Measurements from ENCODE around the gene SEMA3F.

SEMA3F gene

GRCh38 chr3:50139718-50140423 lies 15.3 kb upstream of the SEMA3F start:
- TF ChIP-seq CTCF (conservative IDR thresholded peaks at IDR 0.05; ENCODE audit: low read length) = no peak
- no peak for DNase-seq (ENCODE audit: low read depth)
- H3K4me3 ChIP-seq (ENCODE audit: low read length) = no peak overlapping the region

GRCh38 chr3:50140990-50141389 lies 14.1 kb upstream of the SEMA3F start:
- no peak overlapping the region for H3K4me3 ChIP-seq (ENCODE audit: low read length)
- TF ChIP-seq CTCF (conservative IDR thresholded peaks at IDR 0.05; ENCODE audit: low read length) = no peak
- no peak for DNase-seq (ENCODE audit: low read depth)

- TF ChIP-seq CTCF (conservative IDR thresholded peaks at IDR 0.05; ENCODE audit: low read length) = peak; percentile 14; the same call in 1 of the 2 replicates
- H3K4me3 ChIP-seq (ENCODE audit: low read length) = no peak overlapping the region
- DNase-seq (ENCODE audit: low read depth) = no peak
Observed at GRCh38 chr3:50146316-50146901, 8.7 kb upstream of the SEMA3F start.

- DNase-seq (ENCODE audit: low read depth) = no peak
- no peak for TF ChIP-seq CTCF (conservative IDR thresholded peaks at IDR 0.05; ENCODE audit: low read length)
- no peak overlapping the region for H3K4me3 ChIP-seq (ENCODE audit: low read length)
Observed at GRCh38 chr3:50147016-50147415, 8.1 kb upstream of the SEMA3F start.

GRCh38 chr3:50147447-50147846 lies 7.7 kb upstream of the SEMA3F start:
- peak; percentile 59 for DNase-seq (ENCODE audit: low read depth)
- H3K4me3 ChIP-seq (ENCODE audit: low read length) = no peak overlapping the region
- peak; percentile 40 for TF ChIP-seq CTCF (conservative IDR thresholded peaks at IDR 0.05; ENCODE audit: low read length)

GRCh38 chr3:50147861-50148260 lies 7.3 kb upstream of the SEMA3F start:
- DNase-seq (ENCODE audit: low read depth) = peak; percentile 59
- no peak overlapping the region for H3K4me3 ChIP-seq (ENCODE audit: low read length)
- no peak for TF ChIP-seq CTCF (conservative IDR thresholded peaks at IDR 0.05; ENCODE audit: low read length)

- no peak overlapping the region for H3K4me3 ChIP-seq (ENCODE audit: low read length)
- TF ChIP-seq CTCF (conservative IDR thresholded peaks at IDR 0.05; ENCODE audit: low read length) = no peak
- no peak for DNase-seq (ENCODE audit: low read depth)
Observed at GRCh38 chr3:50150404-50150750, 4.7 kb upstream of the SEMA3F start.

Data from AG10803 (cell line).